GM19467 (cell line): ENCODE results near the gene LGI2.

Experiments used
- ATAC-seq: cut with Tn5 transposase; IDR thresholded peaks from one replicate; pipeline ENCODE4 v1.9.1; 2021; ENCODE audit warnings: mild to moderate bottlenecking, moderate library complexity; ENCODE audit not compliant: unreplicated experiment

Gene LGI2

DNA sequence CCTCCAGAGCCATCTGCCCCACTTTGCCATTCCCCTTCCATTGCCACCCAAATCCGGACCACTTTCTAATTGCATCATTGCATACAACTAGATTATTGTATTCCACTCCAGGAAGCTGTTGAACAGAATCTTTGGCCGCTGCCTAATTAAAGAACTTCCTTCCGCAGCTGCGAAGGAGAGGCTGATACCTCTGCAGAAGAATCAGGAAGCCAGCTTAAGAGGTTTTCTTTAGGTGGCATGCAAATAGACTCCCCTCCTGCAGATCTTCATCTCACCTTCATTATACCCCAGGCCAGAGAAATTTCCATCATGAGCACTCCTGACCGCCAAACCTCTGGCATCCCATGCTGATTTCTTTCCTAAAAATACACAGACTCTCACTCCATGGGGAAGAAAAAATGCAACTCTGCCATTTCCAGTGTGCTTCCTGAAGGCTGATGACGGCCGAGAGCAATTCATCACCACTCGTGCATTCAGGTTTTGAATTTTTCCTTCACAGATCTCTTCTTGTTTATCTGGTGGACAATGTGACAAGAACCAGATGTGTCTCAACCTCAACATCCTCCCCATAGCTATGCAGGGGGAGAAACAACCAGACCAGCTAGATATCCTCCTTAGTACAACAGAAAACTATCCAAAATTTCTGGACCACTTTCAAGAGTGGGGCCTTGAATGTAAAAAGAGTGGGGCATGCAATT, 31.2 kb downstream of the LGI2 start:
- ATAC-seq = no peak

DNA sequence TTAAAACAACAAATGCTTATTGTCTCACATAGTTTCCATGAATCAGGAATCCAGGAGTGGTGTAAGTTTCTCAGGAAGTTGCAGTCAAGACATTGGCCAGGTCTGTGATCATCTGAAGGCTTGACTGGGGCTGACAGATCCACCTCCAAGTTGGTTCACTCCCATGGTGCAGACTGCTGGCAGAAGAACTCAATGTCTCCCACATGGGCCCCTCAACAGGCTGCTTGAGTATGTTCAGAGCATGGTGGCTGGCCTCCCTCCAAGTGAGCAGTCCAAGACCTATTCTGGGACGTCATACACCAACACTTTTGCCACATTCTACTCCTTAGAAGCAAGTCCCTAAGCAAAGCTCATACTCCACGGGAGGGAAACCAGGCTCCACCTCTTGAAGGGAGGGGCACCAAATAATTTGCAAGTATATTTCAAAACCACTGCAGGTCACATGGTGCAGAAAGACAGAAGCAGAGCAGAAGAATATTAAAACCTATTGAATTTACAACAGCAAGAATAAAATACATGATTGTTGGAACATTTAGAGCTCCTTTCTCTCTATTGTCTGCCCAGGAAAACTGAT, 35.3 kb downstream of the LGI2 start:
- no peak for ATAC-seq

DNA sequence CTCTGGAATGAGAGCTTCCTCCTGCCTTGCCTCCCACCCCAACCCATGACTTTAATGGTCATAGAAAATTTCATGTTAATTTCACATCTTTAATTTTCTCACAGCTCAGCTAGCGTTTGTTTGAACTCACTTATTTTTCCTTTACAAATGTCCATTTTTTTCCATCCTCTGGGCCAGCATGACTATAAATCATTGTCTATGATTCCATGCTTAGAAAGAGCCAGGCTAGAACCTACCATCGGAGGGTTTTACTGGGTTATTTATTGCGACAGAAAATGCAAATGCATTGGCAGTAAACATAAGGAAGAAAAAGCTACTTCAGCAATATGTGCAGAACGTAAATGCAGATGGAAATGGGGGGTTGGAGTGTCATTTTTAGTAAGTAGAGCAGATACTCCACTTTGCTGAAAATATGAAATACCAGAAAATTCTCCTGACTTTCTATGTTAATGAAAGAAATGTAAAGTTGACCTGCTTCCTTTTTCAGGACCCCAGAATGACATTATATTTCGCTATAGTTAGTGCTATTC, 37.1 kb downstream of the LGI2 start:
- ATAC-seq = no peak

DNA sequence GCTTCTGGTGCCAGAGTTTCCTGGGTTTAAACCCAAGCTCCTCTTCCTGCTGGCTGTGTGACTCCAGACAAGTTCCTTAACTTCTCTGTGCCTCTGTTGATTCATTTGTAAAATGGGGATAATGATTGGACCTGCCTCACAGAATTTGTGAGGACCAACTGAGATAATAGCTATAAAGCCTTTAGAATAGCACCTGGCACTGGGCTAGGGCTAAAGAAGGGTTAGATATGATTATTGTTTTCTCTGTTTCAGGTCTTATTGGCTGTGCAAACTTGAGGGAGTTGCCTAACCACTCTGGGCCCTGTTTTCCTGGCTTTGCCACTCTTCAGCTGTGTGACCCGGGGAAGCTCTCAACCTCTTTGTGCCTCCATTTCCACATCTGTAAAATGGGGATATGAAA, 37.8 kb downstream of the LGI2 start:
- ATAC-seq = no peak

DNA sequence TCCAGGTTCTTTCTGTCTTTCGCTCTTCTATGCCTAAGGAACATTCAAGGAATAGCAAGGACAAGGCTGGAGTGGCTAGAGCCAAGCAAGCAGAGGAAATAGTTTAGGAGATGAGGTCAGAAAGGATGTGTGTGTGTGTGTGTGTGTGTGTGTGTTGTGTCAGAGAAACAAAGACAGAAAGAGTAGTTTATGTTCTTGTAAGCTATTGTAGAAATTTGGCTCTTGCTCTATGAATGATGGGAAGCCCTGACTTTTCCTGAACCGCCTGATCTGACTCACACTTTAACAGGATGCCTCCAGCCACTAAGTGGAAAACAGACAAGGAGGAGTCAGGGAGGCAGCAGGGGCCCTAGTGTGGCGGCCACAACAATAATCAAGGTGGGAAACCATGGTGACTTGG, 39.7 kb downstream of the LGI2 start:
- ATAC-seq = no peak

DNA sequence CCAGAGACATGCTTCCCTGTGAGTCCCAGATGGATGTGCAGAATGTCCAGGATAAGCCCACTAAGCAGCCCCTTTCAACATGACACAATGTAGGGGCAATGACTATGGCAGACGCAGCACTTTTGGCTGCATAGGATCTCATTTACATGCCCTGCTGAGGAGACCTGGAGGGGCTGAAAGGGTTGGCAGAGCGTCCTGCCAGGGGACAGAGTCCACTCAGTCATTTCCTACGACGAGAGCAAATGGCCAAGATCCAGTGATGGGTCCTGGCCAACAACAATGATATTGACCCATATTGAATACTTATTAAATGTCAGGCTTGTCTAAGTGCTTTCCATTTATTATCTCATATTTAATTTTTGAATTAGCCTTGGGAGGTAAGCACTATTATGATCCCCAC, 41.4 kb downstream of the LGI2 start:
- ATAC-seq = no peak

DNA sequence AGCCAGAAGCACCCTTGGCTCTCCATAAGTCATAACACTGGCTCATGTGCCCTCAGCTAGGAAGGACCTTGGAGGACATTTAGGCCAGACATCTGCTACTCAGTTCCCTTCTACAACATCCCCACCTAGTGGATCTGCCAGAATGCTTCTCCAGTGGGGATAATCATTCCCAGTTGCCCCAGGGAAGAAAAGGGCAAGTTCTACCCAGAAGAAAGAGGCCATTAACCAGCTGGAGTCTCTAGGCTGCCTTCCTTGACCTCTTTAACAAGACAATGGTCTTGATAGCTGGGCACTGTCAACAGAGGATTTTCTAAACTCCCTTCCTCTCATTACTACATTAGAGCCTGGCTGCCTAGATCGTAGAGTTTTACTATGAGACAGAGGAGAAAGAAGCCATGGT, 42.0 kb downstream of the LGI2 start:
- no peak for ATAC-seq

DNA sequence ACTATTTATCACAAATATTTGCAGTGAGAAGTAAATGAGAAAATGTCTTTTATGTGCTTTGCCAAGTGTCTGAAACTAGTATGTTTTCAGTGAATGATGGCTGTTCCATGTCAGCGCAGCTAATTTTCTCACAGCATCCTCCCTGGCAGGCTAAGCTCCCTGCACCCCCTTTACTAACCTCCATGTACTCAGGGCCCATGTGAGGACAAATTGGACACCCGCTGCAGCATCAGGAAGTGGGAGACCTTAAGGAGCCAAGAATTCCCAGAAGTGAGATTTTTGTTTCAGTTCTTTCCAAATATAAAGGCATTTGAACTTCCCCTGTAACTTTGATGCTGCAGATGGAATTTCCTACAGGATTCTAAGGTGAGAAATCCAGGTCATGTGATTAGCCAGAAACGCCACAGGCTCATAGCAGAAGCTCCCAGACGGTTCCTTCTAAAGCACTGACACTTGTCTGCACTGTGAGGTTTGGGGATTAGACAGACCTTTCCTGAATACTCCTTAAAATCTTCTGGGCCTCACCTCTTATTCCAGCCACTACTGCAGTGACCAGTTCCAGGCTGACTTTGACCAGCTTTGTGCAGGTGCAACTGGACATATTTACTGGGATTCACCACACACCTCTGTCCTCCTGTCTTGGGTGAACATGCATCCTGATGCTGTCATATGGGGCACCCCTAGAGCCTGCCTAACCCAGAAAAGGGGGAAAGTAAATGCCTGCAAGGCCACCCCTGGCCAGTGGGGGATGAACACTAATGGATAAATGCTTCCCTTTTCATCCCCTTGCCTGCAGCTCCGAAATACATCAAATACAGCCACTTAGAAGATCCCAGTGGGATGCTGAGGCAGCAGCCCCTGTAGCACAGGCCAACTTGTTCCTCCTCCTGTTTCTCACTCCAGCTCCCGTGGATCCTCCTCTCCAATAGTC, 45.9 kb downstream of the LGI2 start:
- ATAC-seq = no peak

DNA sequence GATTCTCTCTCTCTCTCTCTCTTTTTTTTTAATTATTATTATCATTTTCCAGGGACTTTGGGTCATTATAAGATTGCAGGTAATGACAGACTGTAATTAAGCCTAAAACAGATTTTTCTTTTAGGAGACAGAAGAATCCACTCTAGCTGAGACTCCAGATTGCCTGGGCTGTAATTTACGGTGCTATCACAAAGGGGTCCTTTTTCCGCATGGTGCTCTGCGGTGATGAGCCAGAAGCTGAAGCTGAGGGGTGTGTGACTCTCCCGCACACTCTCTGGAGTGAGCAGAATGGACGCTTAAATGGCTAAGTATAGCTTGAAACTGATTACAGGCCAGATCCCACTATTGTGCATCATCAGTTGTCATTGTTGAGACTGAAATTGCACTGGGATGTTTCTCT, 50.0 kb downstream of the LGI2 start:
- ATAC-seq = no peak

DNA sequence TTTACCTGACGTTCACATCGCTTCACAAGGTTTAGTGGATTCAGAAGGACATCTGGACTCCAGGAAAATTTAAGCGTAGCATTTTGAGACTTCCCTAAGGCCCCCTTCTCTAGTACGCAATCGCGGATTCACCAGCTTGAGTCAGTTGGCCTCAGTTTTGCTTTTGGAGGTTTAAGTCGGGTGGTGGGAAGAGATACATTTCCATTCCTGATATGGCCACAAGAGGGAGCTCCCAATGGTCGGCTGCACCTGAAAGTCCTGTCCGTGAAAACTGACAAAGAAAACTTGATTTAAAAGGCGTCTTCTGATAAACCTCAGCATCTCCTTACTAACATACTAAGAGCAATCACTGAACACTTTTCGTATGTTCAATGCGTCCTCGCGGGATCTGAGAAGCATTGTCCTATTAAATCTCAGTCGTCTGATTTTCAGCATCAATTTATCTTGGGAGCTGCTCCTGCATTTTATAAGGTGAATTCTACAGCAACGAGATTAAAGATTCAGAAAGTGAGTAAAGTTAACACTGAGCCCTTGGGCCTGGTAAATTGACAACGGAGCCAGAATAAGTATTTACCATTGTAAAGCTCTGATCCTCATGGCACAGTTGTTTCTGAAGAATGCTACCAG, 50.6 kb downstream of the LGI2 start:
- no peak for ATAC-seq

DNA sequence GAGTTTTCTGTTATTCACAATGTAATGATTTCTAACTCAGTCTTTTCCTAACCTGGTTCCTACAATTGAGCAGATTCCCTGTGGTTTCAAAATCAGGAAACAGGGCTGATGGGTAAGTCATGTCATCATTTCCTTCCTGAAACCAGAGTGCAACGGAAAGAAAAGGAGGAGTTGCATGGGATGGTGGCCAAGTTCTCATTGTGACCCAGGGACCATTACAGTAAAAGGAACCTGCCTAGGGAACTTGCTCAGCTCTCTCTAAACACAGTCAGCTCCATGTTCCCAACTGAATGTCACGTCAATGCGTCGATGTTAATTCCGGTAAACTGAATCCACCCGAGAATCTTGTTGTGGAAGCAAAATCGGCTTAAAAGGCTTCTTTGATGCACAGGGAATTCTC, 51.2 kb downstream of the LGI2 start:
- ATAC-seq = no peak

DNA sequence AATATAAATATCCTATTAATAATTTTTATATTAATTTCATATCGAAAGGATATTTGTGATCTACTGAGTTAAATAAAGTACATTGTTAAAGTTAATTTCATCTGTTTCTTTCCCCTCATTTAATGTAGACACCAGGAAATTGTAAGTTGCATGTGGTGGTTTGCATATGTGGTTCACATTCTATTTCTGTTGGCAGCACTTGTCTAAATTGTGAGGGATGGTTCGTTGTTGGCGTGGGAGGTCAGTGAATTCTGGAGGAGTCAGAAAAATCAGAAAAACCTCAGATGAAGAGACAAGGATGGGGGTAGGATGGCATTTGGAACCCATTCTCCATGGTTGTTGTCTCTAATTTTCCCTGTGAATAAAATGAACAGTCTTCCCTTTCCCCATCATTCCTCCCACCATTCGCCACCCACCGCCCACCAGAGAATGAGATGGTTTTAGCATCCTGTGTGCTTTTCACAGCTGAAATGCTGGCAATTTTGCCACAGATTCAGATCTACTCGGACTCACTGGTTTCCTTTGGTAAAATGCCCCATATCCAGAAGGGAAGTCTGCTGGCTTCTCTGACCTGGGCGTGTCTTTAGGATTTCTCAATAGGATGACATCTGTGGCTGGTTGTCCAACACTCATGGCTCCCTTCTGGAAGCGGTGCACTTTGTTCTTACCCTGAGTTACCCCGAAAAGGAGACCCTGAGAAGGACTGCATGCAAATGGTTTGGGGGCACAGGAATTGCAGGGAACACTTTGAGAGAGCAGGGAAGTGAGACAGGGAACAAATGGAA, 52.3 kb downstream of the LGI2 start:
- ATAC-seq = no peak

DNA sequence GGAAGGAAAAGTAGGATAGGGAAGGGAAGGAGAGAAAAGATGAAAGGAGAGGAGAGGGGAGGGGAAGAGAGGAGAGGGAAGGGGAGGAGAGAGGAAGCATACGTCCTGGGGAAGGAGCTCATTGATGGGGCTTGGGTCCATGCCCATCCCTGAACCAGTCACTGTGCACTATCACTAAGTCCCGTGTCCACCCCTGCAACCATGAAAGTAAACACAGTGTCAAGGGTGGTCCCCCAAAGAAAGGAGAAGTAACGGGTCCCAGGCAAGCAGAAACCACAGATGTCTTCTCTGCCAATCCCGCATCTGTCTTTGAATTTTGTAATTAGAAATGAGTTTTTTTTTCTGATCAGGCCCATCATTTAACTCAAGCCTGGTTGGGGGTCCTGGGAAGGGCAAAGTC, 55.2 kb downstream of the LGI2 start:
- ATAC-seq = no peak

DNA sequence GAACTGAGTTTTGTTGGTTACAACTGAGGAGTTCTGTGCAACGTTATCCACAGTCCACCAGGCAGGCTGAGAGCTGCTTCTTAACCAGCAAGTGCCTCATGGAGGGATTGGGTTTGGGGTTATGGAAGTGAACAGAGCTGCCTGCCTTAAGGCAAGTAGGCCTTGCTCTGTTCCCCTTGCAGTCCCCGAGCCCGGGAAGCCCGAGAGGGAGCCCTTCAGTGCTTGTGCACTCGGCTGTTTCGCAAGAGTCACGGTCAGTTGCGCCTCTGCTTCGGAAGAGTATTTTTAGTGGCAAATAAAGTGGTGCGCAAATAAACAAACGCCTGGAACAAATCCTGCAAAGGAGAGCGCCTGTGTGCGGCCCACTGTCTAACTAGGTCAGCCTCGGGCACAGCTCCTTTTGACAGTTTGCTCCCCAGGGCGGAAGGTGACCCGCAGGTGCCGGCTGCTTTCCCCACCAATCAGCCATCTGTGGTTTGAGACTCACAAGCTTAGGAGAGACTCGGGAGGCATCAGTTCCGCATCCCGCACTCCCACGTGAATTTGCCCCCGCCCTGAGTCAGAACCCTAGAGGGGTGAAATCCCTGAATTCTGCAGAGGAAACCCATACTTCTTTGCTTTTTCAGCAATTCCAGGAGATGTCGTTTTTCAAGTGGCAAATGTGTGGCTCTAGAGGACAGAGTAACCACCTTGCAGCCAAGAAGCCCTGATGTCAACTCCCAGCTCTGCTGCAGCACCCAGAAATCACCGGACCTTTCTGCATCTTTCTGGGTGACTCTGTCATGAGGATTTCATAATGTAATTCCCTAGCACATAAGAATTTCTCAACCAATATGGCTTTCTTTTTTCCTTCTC, 56.8 kb downstream of the LGI2 start:
- ATAC-seq = no peak

DNA sequence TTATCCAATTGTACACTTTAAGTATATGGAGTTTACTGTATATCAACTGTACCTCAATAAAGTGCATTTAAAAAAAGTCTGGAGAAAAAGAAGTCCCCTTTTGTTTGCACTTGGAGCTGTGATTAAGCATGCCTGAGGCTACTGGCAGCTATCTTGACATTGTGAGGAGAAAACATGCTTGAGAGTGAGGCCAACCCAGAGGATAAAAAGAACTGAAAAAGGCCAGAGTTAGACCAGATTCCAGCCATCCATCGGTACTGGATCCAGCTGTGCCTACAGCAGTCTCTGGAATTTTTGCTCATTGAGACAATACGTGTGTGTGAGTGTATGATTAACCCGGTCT, 57.4 kb downstream of the LGI2 start:
- ATAC-seq = no peak

DNA sequence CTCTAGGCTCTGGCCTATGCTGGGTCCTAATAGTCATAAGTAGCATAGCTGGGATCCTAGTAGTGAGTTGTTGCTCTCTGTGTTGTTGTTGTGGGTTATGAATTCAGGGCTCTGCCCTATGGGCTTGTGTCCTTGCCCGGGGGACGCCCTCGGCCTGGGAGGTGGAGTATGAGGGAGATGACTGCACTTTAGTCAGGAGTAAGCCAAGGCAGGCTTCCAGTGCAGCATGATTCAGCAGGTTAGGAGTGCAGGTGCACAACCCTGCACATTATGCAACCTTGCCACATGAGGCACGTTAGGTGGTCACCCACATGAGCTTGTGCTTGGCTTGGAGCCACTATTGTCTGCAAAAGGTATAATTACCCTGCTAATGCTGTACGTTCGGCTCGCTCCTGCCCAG, 59.6 kb downstream of the LGI2 start:
- ATAC-seq = no peak

DNA sequence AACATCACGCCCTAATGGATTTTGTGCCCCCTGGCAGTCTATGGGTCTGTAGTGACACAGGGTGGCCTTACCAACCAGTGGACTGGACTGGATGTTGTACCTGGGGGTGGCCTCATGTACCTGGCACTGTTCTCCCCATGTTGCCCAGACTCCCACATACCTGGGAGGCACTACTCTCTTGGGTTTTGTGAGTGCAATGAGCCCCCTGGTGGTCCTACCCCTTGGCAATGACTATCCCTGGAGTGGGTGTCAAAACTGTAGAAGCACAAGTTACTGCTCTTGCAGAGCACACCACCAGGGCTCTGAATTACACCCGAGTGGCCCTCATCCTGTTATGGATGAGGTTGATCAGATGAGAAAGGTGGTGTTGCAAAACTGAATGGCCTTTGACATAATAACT, 60.1 kb downstream of the LGI2 start:
- no peak for ATAC-seq

DNA sequence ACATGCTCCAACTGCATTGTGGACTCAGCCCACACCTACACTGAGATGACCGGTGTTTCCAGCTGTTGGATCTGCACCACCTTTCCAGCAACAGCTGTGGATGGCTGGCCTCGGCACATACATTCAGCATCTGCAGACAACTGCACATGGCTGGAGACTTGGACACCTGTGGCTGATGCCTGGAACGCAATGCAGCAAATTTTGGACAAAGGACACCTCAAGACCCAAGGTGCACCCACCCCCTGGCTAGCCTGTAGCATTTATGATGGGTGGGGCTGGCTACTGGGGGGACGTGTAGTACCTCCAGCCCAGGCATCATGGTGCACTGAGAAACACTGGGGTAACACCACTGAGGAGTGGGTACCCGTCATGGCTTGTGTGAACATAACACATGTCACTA, 60.6 kb downstream of the LGI2 start:
- ATAC-seq = no peak

DNA sequence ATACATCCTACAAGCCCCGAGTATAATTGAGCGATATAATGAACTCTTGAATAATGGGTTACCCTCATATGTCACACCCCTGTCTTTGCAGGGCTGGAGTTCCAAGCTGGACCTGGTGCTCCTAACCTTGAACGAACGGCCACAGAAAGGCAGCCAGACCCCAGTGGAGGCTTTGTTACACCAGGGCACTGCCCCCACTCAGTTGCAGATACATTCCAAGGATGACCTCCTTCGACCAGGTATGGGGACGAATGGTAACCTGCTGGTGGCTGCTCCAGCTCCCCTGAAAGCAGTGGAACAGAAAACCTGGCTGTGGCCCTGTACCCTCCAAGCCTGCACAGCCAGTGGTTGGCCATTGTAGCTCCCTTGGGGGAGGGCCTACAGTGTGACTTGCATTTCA, 61.3 kb downstream of the LGI2 start:
- ATAC-seq = no peak

DNA sequence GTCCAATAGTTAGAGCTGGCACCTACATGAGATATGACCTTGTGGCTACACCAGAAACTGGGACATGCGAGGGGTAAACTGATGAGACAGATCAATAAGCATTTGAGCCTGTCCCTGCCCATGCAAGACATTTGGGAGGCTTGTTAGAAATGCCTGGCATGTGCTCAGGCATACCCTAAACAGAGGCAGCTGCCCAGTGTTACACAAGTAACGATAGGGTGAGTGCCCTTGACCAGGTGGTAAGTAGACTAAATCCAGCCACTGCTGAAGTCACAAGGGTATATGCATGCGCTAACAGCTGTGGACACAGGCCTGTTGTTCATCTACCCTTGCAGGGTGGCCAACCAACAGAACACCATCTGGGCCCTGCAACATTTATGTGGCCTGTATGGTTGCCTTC, 61.8 kb downstream of the LGI2 start:
- no peak for ATAC-seq
